Measurements from ENCODE around the gene KCNK2. TPM values are rescaled to one million over a fixed set of nuclear protein-coding genes. Genes with fewer than 3 reads are reported as not detected.

The KCNK2 gene
- total and polyA plus RNA-seq, 5 donors from 2014 or later: not detected

GRCh38 chr1:215119056-215119455, 36.5 kb downstream of the KCNK2 start:
- Histone ChIP-seq H3K9me3 (ENCODE audit: control insufficient read depth in 2 of 2, low read length in 2 of 2) (no peaks in the 10 kb centered on the region), H3K4me3 (ENCODE audit: low read depth, low read length) (no peak overlapping the region), H3K4me1 (ENCODE audit: control insufficient read depth, insufficient read depth, low read length, poor library complexity, severe bottlenecking) (no peaks in the 10 kb centered on the region), H3K27me3 (ENCODE audit: control insufficient read depth, insufficient read depth, low read length) (no peaks in the 10 kb centered on the region), H3K27ac (ENCODE audit: insufficient read depth, low read length, poor library complexity, severe bottlenecking) (no peak overlapping the region), H3K36me3 (ENCODE audit: control insufficient read depth, insufficient read depth, low read length) (no peaks in the 10 kb centered on the region)
- no peaks in the 10 kb centered on the region for H3K4me1 Mint-ChIP-seq
- H3K9me3 Mint-ChIP-seq: peaks cover 0 to 1% (median 0%) of the 10 kb centered on the region in 7 donors
- DNase-seq (no peak), ATAC-seq (ENCODE audit: low read depth in 2 of 2) (no peak)
- no peak overlapping the region for H3K4me3 Mint-ChIP-seq
- no peak overlapping the region for H3K27ac Mint-ChIP-seq
- H3K36me3 Mint-ChIP-seq: no peaks in the 10 kb centered on the region
- H3K27me3 Mint-ChIP-seq: no peaks in the 10 kb centered on the region

GRCh38 chr1:215119719-215120365, 37.3 kb downstream of the KCNK2 start:
- H3K27ac Mint-ChIP-seq: no peak overlapping the region
- H3K9me3 Mint-ChIP-seq: no peaks in the 10 kb centered on the region
- H3K27ac ChIP-seq (ENCODE audit: insufficient read depth, low read length, poor library complexity, severe bottlenecking): no peak overlapping the region
- no peaks in the 10 kb centered on the region for H3K4me1 Mint-ChIP-seq
- H3K27me3 ChIP-seq (ENCODE audit: control insufficient read depth, insufficient read depth, low read length): no peaks in the 10 kb centered on the region
- H3K4me3 ChIP-seq (ENCODE audit: low read depth, low read length): no peak overlapping the region
- no peak overlapping the region for H3K4me3 Mint-ChIP-seq
- DNase-seq: no peak
- ATAC-seq (ENCODE audit: low read depth in 2 of 2): no peak
- H3K36me3 Mint-ChIP-seq: no peaks in the 10 kb centered on the region
- no peaks in the 10 kb centered on the region for H3K4me1 ChIP-seq (ENCODE audit: control insufficient read depth, insufficient read depth, low read length, poor library complexity, severe bottlenecking)
- no peaks in the 10 kb centered on the region for H3K36me3 ChIP-seq (ENCODE audit: control insufficient read depth, insufficient read depth, low read length)
- no peaks in the 10 kb centered on the region for H3K9me3 ChIP-seq (ENCODE audit: control insufficient read depth in 2 of 2, low read length in 2 of 2)
- no peaks in the 10 kb centered on the region for H3K27me3 Mint-ChIP-seq

- H3K9me3 ChIP-seq (ENCODE audit: control insufficient read depth in 2 of 2, low read length in 2 of 2): no peaks in the 10 kb centered on the region
- ATAC-seq (ENCODE audit: low read depth in 2 of 2) (no peak), DNase-seq (no peak)
- Mint-ChIP-seq H3K9me3 (peaks cover 0 to 2% (median 0%) of the 10 kb centered on the region in 7 donors), H3K36me3 (no peaks in the 10 kb centered on the region), H3K4me3 (no peak overlapping the region), H3K4me1 (no peaks in the 10 kb centered on the region), H3K27ac (no peak overlapping the region), H3K27me3 (no peaks in the 10 kb centered on the region)
- no peaks in the 10 kb centered on the region for H3K27me3 ChIP-seq (ENCODE audit: control insufficient read depth, insufficient read depth, low read length)
- no peaks in the 10 kb centered on the region for H3K36me3 ChIP-seq (ENCODE audit: control insufficient read depth, insufficient read depth, low read length)
- H3K4me1 ChIP-seq (ENCODE audit: control insufficient read depth, insufficient read depth, low read length, poor library complexity, severe bottlenecking): no peaks in the 10 kb centered on the region
- no peak overlapping the region for H3K4me3 ChIP-seq (ENCODE audit: low read depth, low read length)
- no peak overlapping the region for H3K27ac ChIP-seq (ENCODE audit: insufficient read depth, low read length, poor library complexity, severe bottlenecking)
These were observed 46.0 kb downstream of the KCNK2 start for GRCh38 chr1:215128504-215128903.

- no peak for DNase-seq
- Mint-ChIP-seq H3K27ac (no peak overlapping the region), H3K4me3 (no peak overlapping the region), H3K27me3 (no peaks in the 10 kb centered on the region), H3K9me3 (peaks cover 0 to 2% (median 0%) of the 10 kb centered on the region in 7 donors), H3K4me1 (no peaks in the 10 kb centered on the region), H3K36me3 (no peaks in the 10 kb centered on the region)
- no peaks in the 10 kb centered on the region for H3K27me3 ChIP-seq (ENCODE audit: control insufficient read depth, insufficient read depth, low read length)
- H3K4me3 ChIP-seq (ENCODE audit: low read depth, low read length): no peak overlapping the region
- no peaks in the 10 kb centered on the region for H3K9me3 ChIP-seq (ENCODE audit: control insufficient read depth in 2 of 2, low read length in 2 of 2)
- no peaks in the 10 kb centered on the region for H3K36me3 ChIP-seq (ENCODE audit: control insufficient read depth, insufficient read depth, low read length)
- no peak for ATAC-seq (ENCODE audit: low read depth in 2 of 2)
- H3K27ac ChIP-seq (ENCODE audit: insufficient read depth, low read length, poor library complexity, severe bottlenecking): no peak overlapping the region
- no peaks in the 10 kb centered on the region for H3K4me1 ChIP-seq (ENCODE audit: control insufficient read depth, insufficient read depth, low read length, poor library complexity, severe bottlenecking)
These were observed 48.8 kb downstream of the KCNK2 start for GRCh38 chr1:215131291-215131690.

- Histone ChIP-seq H3K4me1 (ENCODE audit: control insufficient read depth, insufficient read depth, low read length, poor library complexity, severe bottlenecking) (no peaks in the 10 kb centered on the region), H3K27ac (ENCODE audit: insufficient read depth, low read length, poor library complexity, severe bottlenecking) (no peak overlapping the region), H3K27me3 (ENCODE audit: control insufficient read depth, insufficient read depth, low read length) (no peaks in the 10 kb centered on the region), H3K9me3 (ENCODE audit: control insufficient read depth in 2 of 2, low read length in 2 of 2) (no peaks in the 10 kb centered on the region), H3K36me3 (ENCODE audit: control insufficient read depth, insufficient read depth, low read length) (no peaks in the 10 kb centered on the region), H3K4me3 (ENCODE audit: low read depth, low read length) (no peak overlapping the region)
- no peak for DNase-seq
- peaks cover 0 to 2% (median 0%) of the 10 kb centered on the region in 7 donors for H3K9me3 Mint-ChIP-seq
- H3K27ac Mint-ChIP-seq: no peak overlapping the region
- no peaks in the 10 kb centered on the region for H3K27me3 Mint-ChIP-seq
- H3K36me3 Mint-ChIP-seq: no peaks in the 10 kb centered on the region
- no peaks in the 10 kb centered on the region for H3K4me1 Mint-ChIP-seq
- H3K4me3 Mint-ChIP-seq: no peak overlapping the region
- no peak for ATAC-seq (ENCODE audit: low read depth in 2 of 2)
These were observed 49.6 kb downstream of the KCNK2 start for GRCh38 chr1:215132156-215132555.

- no peaks in the 10 kb centered on the region for H3K4me1 ChIP-seq (ENCODE audit: control insufficient read depth, insufficient read depth, low read length, poor library complexity, severe bottlenecking)
- Mint-ChIP-seq H3K36me3 (no peaks in the 10 kb centered on the region), H3K4me3 (no peak overlapping the region), H3K4me1 (no peaks in the 10 kb centered on the region), H3K27ac (no peak overlapping the region), H3K27me3 (no peaks in the 10 kb centered on the region), H3K9me3 (peaks cover 0 to 2% (median 0%) of the 10 kb centered on the region in 7 donors)
- no peak overlapping the region for H3K4me3 ChIP-seq (ENCODE audit: low read depth, low read length)
- DNase-seq (no peak), ATAC-seq (ENCODE audit: low read depth in 2 of 2) (no peak)
- no peaks in the 10 kb centered on the region for H3K27me3 ChIP-seq (ENCODE audit: control insufficient read depth, insufficient read depth, low read length)
- H3K9me3 ChIP-seq (ENCODE audit: control insufficient read depth in 2 of 2, low read length in 2 of 2): no peaks in the 10 kb centered on the region
- H3K27ac ChIP-seq (ENCODE audit: insufficient read depth, low read length, poor library complexity, severe bottlenecking): no peak overlapping the region
- no peaks in the 10 kb centered on the region for H3K36me3 ChIP-seq (ENCODE audit: control insufficient read depth, insufficient read depth, low read length)
These were observed 51.0 kb downstream of the KCNK2 start for GRCh38 chr1:215133532-215133931.

GRCh38 chr1:215137985-215138384, 55.4 kb downstream of the KCNK2 start:
- no peak overlapping the region for H3K27ac Mint-ChIP-seq
- no peaks in the 10 kb centered on the region for H3K9me3 ChIP-seq (ENCODE audit: control insufficient read depth in 2 of 2, low read length in 2 of 2)
- H3K27me3 Mint-ChIP-seq: no peaks in the 10 kb centered on the region
- no peak overlapping the region for H3K4me3 Mint-ChIP-seq
- H3K27ac ChIP-seq (ENCODE audit: insufficient read depth, low read length, poor library complexity, severe bottlenecking): no peak overlapping the region
- no peaks in the 10 kb centered on the region for H3K4me1 ChIP-seq (ENCODE audit: control insufficient read depth, insufficient read depth, low read length, poor library complexity, severe bottlenecking)
- no peaks in the 10 kb centered on the region for H3K36me3 Mint-ChIP-seq
- no peak overlapping the region for H3K4me3 ChIP-seq (ENCODE audit: low read depth, low read length)
- DNase-seq (no peak), ATAC-seq (ENCODE audit: low read depth in 2 of 2) (no peak)
- H3K27me3 ChIP-seq (ENCODE audit: control insufficient read depth, insufficient read depth, low read length): no peaks in the 10 kb centered on the region
- no peaks in the 10 kb centered on the region for H3K4me1 Mint-ChIP-seq
- H3K36me3 ChIP-seq (ENCODE audit: control insufficient read depth, insufficient read depth, low read length): no peaks in the 10 kb centered on the region
- peaks cover 0 to 5% (median 0%) of the 10 kb centered on the region in 7 donors for H3K9me3 Mint-ChIP-seq

- Histone ChIP-seq H3K36me3 (ENCODE audit: control insufficient read depth, insufficient read depth, low read length) (no peaks in the 10 kb centered on the region), H3K4me1 (ENCODE audit: control insufficient read depth, insufficient read depth, low read length, poor library complexity, severe bottlenecking) (no peaks in the 10 kb centered on the region), H3K4me3 (ENCODE audit: low read depth, low read length) (no peak overlapping the region), H3K27me3 (ENCODE audit: control insufficient read depth, insufficient read depth, low read length) (no peaks in the 10 kb centered on the region), H3K27ac (ENCODE audit: insufficient read depth, low read length, poor library complexity, severe bottlenecking) (no peak overlapping the region), H3K9me3 (ENCODE audit: control insufficient read depth in 2 of 2, low read length in 2 of 2) (no peaks in the 10 kb centered on the region)
- peaks cover 0 to 5% (median 0%) of the 10 kb centered on the region in 7 donors for H3K9me3 Mint-ChIP-seq
- H3K4me3 Mint-ChIP-seq: no peak overlapping the region
- ATAC-seq (ENCODE audit: low read depth in 2 of 2) (no peak), DNase-seq (no peak)
- H3K36me3 Mint-ChIP-seq: no peaks in the 10 kb centered on the region
- no peak overlapping the region for H3K27ac Mint-ChIP-seq
- no peaks in the 10 kb centered on the region for H3K27me3 Mint-ChIP-seq
- H3K4me1 Mint-ChIP-seq: no peaks in the 10 kb centered on the region
These were observed 57.6 kb downstream of the KCNK2 start for GRCh38 chr1:215140135-215140534.
